ENCODE measurements around the gene ZNF629. TPM values are rescaled to one million over a fixed set of nuclear protein-coding genes. Genes with fewer than 3 reads are reported as not detected.

The ZNF629 gene
- total and polyA plus RNA-seq, 2 experiments from 2014 or later, result 4.1 to 20.3 TPM

DNA sequence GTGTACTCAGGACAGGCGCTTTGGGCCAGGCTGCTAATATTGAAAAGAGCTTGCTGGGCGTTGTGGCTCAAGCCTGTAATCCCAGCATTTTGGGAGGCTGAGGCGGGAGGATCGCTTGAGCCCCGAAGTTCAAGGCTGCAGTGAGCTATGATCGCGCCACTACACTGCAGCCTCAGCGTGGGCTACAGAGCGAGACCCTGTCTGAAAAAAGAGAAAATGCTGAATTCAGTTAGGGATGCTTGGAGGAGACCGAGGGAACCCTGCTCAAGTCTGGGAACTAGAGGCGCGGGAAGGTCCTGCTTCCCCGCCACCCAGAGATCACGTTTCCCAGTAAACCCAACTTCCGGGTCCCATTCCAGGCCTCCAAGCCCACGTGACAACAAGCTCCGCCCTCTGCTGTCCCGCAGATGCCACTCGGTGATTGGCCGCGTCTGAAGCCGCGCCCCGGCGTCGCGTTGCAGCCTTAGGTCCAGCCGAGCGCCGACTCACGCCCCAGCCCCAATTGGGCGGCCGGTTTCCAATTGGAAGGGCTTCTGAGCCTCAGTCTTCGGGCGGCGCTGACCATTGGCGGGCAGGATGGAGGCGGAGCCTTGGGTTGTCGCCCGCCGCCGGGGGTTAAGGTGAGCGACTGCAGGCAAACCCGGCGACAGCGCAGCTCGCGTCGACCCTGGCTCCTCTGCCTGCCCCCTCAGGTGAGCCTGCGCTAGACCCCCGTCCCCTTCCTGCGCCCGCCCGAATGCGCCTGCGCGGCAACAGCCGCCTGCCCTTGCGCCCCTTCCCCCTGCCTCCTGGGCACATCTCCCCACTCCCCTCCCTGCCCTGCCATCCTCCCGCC is 39.0 kb downstream of the ZNF629 start, which contains the start of gene PHKG2 (continued):
- TF ChIP-seq, protein P1, sequence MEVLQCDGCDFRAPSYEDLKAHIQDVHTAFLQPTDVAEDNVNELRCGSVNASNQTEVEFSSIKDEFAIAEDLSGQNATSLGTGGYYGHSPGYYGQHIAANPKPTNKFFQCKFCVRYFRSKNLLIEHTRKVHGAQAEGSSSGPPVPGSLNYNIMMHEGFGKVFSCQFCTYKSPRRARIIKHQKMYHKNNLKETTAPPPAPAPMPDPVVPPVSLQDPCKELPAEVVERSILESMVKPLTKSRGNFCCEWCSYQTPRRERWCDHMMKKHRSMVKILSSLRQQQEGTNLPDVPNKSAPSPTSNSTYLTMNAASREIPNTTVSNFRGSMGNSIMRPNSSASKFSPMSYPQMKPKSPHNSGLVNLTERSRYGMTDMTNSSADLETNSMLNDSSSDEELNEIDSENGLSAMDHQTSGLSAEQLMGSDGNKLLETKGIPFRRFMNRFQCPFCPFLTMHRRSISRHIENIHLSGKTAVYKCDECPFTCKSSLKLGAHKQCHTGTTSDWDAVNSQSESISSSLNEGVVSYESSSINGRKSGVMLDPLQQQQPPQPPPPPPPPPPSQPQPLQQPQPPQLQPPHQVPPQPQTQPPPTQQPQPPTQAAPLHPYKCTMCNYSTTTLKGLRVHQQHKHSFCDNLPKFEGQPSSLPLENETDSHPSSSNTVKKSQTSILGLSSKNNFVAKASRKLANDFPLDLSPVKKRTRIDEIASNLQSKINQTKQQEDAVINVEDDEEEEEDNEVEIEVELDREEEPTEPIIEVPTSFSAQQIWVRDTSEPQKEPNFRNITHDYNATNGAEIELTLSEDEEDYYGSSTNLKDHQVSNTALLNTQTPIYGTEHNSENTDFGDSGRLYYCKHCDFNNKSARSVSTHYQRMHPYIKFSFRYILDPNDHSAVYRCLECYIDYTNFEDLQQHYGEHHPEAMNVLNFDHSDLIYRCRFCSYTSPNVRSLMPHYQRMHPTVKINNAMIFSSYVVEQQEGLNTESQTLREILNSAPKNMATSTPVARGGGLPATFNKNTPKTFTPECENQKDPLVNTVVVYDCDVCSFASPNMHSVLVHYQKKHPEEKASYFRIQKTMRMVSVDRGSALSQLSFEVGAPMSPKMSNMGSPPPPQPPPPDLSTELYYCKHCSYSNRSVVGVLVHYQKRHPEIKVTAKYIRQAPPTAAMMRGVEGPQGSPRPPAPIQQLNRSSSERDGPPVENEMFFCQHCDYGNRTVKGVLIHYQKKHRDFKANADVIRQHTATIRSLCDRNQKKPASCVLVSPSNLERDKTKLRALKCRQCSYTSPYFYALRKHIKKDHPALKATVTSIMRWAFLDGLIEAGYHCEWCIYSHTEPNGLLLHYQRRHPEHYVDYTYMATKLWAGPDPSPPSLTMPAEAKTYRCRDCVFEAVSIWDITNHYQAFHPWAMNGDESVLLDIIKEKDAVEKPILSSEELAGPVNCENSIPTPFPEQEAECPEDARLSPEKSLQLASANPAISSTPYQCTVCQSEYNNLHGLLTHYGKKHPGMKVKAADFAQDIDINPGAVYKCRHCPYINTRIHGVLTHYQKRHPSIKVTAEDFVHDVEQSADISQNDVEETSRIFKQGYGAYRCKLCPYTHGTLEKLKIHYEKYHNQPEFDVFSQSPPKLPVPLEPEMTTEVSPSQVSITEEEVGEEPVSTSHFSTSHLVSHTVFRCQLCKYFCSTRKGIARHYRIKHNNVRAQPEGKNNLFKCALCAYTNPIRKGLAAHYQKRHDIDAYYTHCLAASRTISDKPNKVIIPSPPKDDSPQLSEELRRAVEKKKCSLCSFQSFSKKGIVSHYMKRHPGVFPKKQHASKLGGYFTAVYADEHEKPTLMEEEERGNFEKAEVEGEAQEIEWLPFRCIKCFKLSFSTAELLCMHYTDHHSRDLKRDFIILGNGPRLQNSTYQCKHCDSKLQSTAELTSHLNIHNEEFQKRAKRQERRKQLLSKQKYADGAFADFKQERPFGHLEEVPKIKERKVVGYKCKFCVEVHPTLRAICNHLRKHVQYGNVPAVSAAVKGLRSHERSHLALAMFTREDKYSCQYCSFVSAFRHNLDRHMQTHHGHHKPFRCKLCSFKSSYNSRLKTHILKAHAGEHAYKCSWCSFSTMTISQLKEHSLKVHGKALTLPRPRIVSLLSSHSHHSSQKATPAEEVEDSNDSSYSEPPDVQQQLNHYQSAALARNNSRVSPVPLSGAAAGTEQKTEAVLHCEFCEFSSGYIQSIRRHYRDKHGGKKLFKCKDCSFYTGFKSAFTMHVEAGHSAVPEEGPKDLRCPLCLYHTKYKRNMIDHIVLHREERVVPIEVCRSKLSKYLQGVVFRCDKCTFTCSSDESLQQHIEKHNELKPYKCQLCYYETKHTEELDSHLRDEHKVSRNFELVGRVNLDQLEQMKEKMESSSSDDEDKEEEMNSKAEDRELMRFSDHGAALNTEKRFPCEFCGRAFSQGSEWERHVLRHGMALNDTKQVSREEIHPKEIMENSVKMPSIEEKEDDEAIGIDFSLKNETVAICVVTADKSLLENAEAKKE (CRISPR knock-in tag; IDR thresholded peaks at IDR 0.05), result no peak

DNA sequence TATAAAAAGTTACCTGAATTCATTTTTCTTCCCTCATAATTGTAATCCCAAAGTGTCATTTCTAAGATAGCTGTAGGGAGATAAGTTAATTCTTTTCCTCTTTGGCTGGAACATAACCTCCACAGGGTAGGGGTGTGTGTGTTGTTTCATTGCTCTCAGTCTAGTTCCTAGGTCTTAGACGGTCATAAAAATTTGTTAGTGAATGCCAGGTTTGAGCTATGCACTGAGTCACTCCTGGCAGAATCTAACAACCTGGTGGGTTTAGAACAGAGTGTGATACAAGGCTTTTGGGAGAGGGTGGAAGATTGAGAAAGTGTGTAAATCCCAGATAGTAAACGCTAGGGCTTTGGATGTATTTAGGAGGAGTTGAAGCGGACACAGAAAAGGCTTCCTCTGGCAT is 39.7 kb downstream of the ZNF629 start:
- Histone ChIP-seq H3K27ac (ENCODE audit: low read depth) (peak overlapping the region; percentile 91), H4K20me1 (replicated peaks; ENCODE audit: insufficient read depth) (no peaks in the 10 kb centered on the region; the same call in 1 of the 2 replicates), H3K27me3 (ENCODE audit: insufficient read depth) (no peaks in the 10 kb centered on the region), H2AFZ (peak overlapping the region; percentile 88), H3K4me1 (ENCODE audit: insufficient read depth) (peaks cover 7% of the 10 kb centered on the region; the same call in 1 of the 2 replicates), H3K9me2 (ENCODE audit: insufficient read depth) (no peaks in the 10 kb centered on the region), H3F3A (replicated peaks; ENCODE audit: low read depth) (peaks cover 4% of the 10 kb centered on the region; the same call in 1 of the 2 replicates), H3K4me3 (peak overlapping the region; percentile 48), H3K36me3 (ENCODE audit: insufficient read depth) (no peaks in the 10 kb centered on the region; the same call in 1 of the 2 replicates), H3K4me2 (peak overlapping the region; percentile 74), H3K79me2 (replicated peaks; ENCODE audit: insufficient read depth) (peaks cover 15% of the 10 kb centered on the region)
- Mint-ChIP-seq H3K4me3 (peak overlapping the region; percentile 97), H3K4me1 (peaks cover 8% of the 10 kb centered on the region), H3K27ac (peak overlapping the region; percentile 94), H3K36me3 (ENCODE audit: low read depth) (peaks cover 35% of the 10 kb centered on the region), H3K9me3 (no peaks in the 10 kb centered on the region), H3K27me3 (ENCODE audit: insufficient read depth, low read depth, poor library complexity) (peaks cover 16% of the 10 kb centered on the region)
- DNase-seq (ENCODE audit: low spot score), result no peak
- no peak for ATAC-seq
- TF ChIP-seq EZH2phosphoT487 (IDR thresholded peaks at IDR 0.05; ENCODE audit: unreplicated experiment), result no peak
- TF ChIP-seq NANOG (IDR thresholded peaks at IDR 0.05; ENCODE audit: borderline replicate concordance), result no peak
- TF ChIP-seq, protein P2, sequence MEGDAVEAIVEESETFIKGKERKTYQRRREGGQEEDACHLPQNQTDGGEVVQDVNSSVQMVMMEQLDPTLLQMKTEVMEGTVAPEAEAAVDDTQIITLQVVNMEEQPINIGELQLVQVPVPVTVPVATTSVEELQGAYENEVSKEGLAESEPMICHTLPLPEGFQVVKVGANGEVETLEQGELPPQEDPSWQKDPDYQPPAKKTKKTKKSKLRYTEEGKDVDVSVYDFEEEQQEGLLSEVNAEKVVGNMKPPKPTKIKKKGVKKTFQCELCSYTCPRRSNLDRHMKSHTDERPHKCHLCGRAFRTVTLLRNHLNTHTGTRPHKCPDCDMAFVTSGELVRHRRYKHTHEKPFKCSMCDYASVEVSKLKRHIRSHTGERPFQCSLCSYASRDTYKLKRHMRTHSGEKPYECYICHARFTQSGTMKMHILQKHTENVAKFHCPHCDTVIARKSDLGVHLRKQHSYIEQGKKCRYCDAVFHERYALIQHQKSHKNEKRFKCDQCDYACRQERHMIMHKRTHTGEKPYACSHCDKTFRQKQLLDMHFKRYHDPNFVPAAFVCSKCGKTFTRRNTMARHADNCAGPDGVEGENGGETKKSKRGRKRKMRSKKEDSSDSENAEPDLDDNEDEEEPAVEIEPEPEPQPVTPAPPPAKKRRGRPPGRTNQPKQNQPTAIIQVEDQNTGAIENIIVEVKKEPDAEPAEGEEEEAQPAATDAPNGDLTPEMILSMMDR (conservative IDR thresholded peaks at IDR 0.05; ENCODE audit: low read depth in 2 of 2), result no peak
- TF ChIP-seq ZNF114 (CRISPR knock-in tag; IDR thresholded peaks at IDR 0.05), result no peak
- no peak for TF ChIP-seq POLR2AphosphoS5 (IDR thresholded peaks at IDR 0.05; ENCODE audit: low read depth)
- TF ChIP-seq, protein P3, sequence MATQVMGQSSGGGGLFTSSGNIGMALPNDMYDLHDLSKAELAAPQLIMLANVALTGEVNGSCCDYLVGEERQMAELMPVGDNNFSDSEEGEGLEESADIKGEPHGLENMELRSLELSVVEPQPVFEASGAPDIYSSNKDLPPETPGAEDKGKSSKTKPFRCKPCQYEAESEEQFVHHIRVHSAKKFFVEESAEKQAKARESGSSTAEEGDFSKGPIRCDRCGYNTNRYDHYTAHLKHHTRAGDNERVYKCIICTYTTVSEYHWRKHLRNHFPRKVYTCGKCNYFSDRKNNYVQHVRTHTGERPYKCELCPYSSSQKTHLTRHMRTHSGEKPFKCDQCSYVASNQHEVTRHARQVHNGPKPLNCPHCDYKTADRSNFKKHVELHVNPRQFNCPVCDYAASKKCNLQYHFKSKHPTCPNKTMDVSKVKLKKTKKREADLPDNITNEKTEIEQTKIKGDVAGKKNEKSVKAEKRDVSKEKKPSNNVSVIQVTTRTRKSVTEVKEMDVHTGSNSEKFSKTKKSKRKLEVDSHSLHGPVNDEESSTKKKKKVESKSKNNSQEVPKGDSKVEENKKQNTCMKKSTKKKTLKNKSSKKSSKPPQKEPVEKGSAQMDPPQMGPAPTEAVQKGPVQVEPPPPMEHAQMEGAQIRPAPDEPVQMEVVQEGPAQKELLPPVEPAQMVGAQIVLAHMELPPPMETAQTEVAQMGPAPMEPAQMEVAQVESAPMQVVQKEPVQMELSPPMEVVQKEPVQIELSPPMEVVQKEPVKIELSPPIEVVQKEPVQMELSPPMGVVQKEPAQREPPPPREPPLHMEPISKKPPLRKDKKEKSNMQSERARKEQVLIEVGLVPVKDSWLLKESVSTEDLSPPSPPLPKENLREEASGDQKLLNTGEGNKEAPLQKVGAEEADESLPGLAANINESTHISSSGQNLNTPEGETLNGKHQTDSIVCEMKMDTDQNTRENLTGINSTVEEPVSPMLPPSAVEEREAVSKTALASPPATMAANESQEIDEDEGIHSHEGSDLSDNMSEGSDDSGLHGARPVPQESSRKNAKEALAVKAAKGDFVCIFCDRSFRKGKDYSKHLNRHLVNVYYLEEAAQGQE (IDR thresholded peaks at IDR 0.05; ENCODE audit: unreplicated experiment), result no peak
